Thyroid gland (tissue), 4 donors: Measurements from ENCODE around the gene SLC7A7.
"Not testable (repeated sequence)": the region's sequence is repeated elsewhere in the genome, so short reads cannot be mapped to it uniquely, and the experiment has no call there.

Experiments used
- CTCF ChIP-seq, 6 experiments: fragments of 200-600 bp in 3 of 6; fragments of 450-650 bp in 3 of 6; sonication (generic) in 3 of 6; IDR thresholded peaks; one replicate each; pipeline ENCODE4 v1.5.1; 2016 to 2019; ENCODE audit warnings: antibody characterized with exemption in 6 of 6, mild to moderate bottlenecking in 2 of 6, inconsistent platforms in 1 of 6, moderate library complexity in 1 of 6
- POLR2A ChIP-seq, 2 donors: fragments of 450-650 bp; IDR thresholded peaks; one replicate each; pipeline ENCODE4 v1.6.1; 2017; ENCODE audit warnings: antibody characterized with exemption in 2 of 2, mild to moderate bottlenecking in 2 of 2, moderate library complexity in 1 of 2

- not testable (repeated sequence) for TF ChIP-seq CTCF, POLR2A (IDR thresholded peaks at IDR 0.05)
These were observed 38.4 kb downstream of the SLC7A7 start for GRCh38 chr14:22776849-22777248.
